ENCODE data around the gene FADS2. TPM values are rescaled to one million over a fixed set of nuclear protein-coding genes. Genes with fewer than 3 reads are reported as not detected.

FADS2 gene
- total RNA-seq, 1 experiment from 2014 or later, result 423 TPM

- Mint-ChIP-seq H3K27me3 (ENCODE audit: low read depth) (no peaks in the 10 kb centered on the region), H3K4me3 (no peak overlapping the region), H3K36me3 (peaks cover 32% of the 10 kb centered on the region), H3K9me3 (no peaks in the 10 kb centered on the region), H3K4me1 (peaks cover 21% of the 10 kb centered on the region), H3K27ac (peak overlapping the region; percentile 65; the same call in 1 of the 2 replicates)
- CTCF ChIA-PET, result interaction anchor here (1.5 to 4.6 kb wide), 8 partner anchors 8 to 312 kb away, joined by 7 to 64 read pairs (median 23); partner anchors contain the start of genes FADS1 and FADS2
- DNase-seq (ENCODE audit: low spot score), result no peak
- no peak for TF ChIP-seq NFYB (CRISPR knock-in tag; conservative IDR thresholded peaks at IDR 0.05; ENCODE audit: low read depth)
- TF ChIP-seq USF1 (CRISPR knock-in tag; IDR thresholded peaks at IDR 0.05), result no peak
- TF ChIP-seq CDX4 (CRISPR knock-in tag; IDR thresholded peaks at IDR 0.05; ENCODE audit: borderline replicate concordance), result no peak
- no peak for TF ChIP-seq TEAD4 (CRISPR knock-in tag; IDR thresholded peaks at IDR 0.05)
- no peak for TF ChIP-seq CREB1 (CRISPR knock-in tag; IDR thresholded peaks at IDR 0.05)
- TF ChIP-seq AFF4 (CRISPR knock-in tag; IDR thresholded peaks at IDR 0.05; ENCODE audit: borderline replicate concordance), result no peak
- TF ChIP-seq JAZF1 (CRISPR knock-in tag; IDR thresholded peaks at IDR 0.05), result no peak
- TF ChIP-seq ATF2 (CRISPR knock-in tag; IDR thresholded peaks at IDR 0.05; ENCODE audit: borderline replicate concordance, low read depth), result no peak
- no peak for TF ChIP-seq GRHL2 (CRISPR knock-in tag; IDR thresholded peaks at IDR 0.05; ENCODE audit: insufficient replicate concordance, severe bottlenecking)
- no peak for TF ChIP-seq ZNF532 (CRISPR knock-in tag; IDR thresholded peaks at IDR 0.05; ENCODE audit: borderline replicate concordance)
- no peak for TF ChIP-seq SMAD4 (CRISPR knock-in tag; IDR thresholded peaks at IDR 0.05)
- ATAC-seq, result no peak
- POLR2A ChIA-PET, result interaction anchor here (1.6 to 1.9 kb wide), 2 partner anchors 8 to 74 kb away, joined by 5 to 6 read pairs; no protein-coding TSS in a partner anchor
These were observed 32.1 kb upstream of the FADS2 start for GRCh38 chr11:61795876-61796526.

Measured in WTC11 (cell line).